ENCODE results near the gene LENEP.

GRCh38 chr1:155037043-155037442, 43.7 kb downstream of the LENEP start:
- TF ChIP-seq CTCF (IDR thresholded peaks at IDR 0.05) (no peak), POLR2A (IDR thresholded peaks at IDR 0.05; ENCODE audit: low read length) (no peak), POLR2AphosphoS2 (conservative IDR thresholded peaks at IDR 0.05; ENCODE audit: low read length) (no peak), MAZ (IDR thresholded peaks at IDR 0.05; ENCODE audit: borderline replicate concordance, low read depth, low read length) (no peak), ZNF302 (CRISPR knock-in tag; IDR thresholded peaks at IDR 0.05) (no peak), CEBPB (IDR thresholded peaks at IDR 0.05) (no peak), REST (IDR thresholded peaks at IDR 0.05) (no peak), HMGXB4 (CRISPR knock-in tag; IDR thresholded peaks at IDR 0.05; ENCODE audit: borderline replicate concordance) (no peak), HDAC2 (IDR thresholded peaks at IDR 0.05) (no peak), CHD2 (IDR thresholded peaks at IDR 0.05; ENCODE audit: low read length, partially characterized antibody) (no peak), SMC3 (IDR thresholded peaks at IDR 0.05) (no peak)

Measured in A549 (cell line).